Measurements from ENCODE around the gene IRF2BP1.

The IRF2BP1 gene, protein sequence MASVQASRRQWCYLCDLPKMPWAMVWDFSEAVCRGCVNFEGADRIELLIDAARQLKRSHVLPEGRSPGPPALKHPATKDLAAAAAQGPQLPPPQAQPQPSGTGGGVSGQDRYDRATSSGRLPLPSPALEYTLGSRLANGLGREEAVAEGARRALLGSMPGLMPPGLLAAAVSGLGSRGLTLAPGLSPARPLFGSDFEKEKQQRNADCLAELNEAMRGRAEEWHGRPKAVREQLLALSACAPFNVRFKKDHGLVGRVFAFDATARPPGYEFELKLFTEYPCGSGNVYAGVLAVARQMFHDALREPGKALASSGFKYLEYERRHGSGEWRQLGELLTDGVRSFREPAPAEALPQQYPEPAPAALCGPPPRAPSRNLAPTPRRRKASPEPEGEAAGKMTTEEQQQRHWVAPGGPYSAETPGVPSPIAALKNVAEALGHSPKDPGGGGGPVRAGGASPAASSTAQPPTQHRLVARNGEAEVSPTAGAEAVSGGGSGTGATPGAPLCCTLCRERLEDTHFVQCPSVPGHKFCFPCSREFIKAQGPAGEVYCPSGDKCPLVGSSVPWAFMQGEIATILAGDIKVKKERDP

DNA sequence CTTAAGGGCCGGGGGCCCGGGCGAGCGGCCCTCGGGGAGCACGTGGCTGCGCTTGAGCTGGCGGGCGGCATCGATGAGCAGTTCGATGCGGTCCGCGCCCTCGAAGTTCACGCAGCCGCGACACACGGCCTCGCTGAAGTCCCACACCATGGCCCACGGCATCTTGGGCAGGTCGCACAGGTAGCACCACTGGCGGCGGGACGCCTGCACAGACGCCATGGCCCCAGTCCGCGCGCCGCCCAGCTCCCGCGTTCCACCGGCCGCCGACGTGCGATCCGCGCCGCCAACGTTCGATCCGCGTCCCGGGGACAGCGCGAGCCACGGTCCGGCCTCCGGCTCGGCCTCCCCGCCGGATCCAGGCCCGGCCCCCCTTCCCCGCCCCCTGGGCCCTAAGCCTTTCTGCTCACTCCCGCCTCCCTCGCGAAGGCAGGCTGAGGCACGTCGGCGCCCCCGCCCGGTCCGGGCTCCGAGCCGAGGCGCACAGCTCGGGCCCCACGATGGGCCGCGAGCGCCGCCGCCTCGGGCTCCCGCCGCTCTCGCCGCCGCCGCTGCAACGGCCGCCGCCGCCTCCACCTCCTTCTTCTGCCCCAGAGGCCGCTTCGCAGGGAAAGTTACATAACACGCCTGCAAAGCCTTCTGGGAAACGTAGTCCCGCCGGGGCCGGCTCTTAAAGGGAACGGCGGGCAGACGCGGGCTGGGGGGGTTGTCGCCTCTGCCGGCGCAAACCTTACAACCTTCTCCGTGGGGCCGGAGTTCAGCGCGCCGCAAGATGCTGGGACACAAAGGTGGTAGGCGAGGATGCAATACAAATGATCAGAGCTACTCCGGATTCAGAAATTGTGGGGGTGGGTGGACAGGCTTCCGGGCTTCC lies at the start of gene IRF2BP1:
Gene IRF2BP1 (minus strand): TSS at position 586 of the 871 bp plus-strand sequence. CDS start 367 bp downstream, at position 219.
- no peak for FAIRE-seq

DNA sequence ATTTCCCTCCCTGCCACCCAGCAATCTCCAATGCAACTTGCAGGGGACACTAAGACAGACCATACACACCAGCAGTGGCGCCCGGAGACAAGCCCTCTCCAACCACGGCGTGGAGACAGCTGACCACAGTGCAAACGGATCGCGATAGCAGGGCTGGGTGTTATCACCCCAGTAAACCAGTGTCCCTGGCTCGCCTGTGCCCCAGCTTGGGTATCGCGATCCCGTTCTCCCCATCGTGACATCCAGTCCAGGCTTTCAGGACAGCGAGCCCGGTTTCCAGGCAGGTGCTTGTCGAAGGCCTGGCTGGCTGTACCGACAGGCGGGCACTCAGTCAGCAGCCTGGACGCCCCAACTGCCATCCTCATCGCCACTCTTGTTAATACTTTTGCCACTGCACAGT lies 49.3 kb upstream of the IRF2BP1 start:
- no peak for FAIRE-seq

DNA sequence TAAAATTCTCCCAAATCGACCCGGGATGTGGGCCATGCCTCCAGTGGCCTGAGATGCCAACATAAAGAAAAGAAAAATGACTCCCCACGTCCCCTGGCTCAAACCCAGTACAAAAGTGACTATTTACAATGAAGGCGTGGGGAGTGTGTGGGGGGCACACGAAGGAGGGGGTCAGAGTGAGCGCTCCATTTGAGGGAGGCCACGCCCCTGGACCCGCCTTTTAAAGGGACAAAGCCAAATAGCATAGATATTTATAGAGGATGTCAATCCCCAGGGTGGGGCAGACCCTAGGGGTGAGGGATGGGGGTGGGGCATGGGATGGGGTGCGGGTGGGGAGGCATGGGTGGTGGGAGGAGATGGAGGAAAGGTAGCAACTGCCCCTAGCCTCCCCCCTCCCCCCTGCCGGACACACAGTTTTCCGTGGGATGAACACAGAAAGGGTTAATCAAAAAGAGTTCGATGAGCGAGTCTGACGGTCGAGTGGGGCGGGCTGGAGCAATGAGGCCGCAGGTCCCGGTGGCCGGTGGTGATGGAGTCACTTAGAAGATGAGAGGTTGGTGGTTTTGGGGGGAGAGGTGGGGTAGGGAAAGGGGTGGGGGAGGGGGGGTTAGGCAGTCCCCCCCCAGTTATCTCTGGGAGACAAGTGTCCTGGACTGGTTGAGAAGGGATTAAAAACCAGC lies 48.8 kb upstream of the IRF2BP1 start:
- no peak for FAIRE-seq

DNA sequence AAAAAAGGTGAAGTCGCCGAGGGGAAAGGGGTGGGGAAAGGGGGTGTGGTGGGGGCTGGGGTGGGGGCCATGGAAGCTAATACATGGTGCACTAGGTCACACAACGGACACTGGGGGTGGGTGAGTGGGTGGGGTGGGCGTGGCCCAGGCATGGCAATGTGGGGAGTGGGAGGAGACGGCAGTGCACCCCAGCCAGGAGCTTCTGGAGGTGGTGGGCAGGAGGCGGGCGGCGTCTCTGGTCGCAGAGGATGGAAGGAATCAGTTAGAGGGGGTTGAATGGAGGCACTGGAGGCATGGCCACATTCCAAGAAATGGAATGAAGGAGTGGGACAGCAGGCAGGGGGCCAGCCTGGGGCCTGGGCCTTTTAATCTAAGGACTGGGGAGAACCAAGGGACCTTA lies 47.8 kb upstream of the IRF2BP1 start:
- no peak for FAIRE-seq

DNA sequence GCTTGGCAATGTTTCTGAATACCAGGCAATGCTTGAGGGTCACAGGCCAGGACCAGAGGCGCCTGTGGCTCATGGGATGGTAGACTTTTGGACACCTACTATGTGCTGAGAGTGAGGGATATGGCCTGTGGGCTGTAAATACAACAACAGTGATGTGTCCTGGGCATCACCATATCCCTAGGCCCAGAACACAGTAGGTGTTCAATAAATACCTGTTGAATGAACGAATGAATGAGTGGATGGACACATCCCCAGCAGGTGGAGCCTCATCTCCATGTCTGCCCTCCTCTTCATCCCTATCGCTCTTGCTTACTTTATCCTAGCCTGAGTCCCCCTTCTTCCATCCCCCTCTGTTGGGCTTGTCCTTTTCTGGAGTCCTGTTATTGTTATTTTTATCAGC lies 45.1 kb upstream of the IRF2BP1 start:
- no peak for FAIRE-seq

DNA sequence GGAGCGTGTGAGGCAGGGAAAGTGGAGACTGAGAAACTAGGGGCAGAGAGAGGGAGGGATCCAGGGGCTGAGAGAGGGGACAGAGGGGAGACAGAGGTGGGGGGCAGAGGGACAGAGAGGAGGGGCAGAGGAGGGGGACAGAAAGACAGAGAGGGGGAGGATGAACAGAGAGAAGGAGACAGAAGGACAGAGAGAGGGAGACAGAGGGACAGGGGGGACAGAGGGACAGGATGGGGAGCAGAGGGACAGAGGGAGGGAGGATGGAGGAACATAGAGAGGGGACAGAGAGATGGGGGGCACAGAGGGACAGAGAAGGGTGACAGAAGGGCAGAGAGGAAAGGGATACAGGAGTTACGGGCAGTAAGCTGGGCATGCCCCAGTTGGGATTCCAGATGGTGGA lies 43.3 kb upstream of the IRF2BP1 start:
- no peak for FAIRE-seq

DNA sequence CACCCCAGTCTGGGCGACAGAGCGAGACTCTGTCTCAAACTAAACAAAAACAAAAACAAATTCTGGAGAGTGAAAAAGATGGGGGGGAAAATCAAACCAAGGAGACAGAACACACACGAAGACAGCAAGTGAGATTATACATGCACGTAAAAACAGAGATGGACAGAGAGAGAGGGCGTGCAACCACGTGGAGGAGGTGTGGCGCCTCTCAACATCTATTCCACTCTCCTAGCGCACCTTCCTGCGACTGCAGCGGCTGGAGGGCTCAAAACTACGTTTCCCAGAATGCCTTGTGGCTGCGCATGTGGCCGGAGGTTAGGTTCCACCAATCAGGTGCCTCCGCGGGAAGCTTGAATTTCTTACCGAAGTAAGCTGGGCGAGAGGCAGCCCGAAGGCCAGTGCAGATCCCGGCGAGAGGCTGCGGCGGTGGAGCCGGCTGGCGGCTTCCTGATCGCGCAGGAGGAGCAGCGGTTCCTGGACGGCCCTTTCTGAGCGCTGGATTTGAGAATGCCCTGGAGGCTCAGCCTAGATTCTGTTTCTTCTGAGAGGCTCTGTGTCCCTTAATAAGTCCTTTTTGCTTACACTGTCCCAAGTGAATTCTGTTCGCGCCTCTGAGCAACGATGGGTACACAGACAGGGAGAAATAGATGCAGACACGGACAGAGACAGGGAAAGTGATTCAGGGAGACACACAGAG lies 41.8 kb upstream of the IRF2BP1 start:
- FAIRE-seq = no peak

DNA sequence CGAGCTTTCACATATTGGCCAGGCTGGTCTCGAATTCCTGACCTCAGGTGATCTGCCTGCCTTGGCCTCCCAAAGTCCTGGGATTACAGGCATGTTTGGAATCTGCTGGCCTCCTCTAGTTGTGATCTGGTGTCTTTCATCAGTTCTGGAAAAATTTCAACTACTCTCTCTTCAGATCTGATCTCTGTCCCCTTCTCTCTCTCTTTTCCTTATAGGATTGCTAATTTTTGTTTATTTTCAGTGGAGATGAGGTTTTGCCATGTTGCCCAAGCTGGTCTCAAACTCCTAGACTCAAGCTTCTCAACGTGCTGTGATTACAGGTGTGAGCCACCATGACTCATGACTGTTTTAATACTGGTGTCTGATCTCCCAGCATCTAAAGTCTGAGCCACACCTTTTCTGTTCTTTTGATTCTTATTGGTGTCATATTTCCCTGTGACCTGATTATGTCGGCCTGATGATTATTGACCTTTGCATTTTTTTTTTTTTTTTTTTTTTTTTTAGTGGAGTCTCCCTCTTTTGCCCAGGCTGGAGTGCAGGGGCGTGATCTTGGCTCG lies 39.0 kb upstream of the IRF2BP1 start:
- FAIRE-seq = no peak

DNA sequence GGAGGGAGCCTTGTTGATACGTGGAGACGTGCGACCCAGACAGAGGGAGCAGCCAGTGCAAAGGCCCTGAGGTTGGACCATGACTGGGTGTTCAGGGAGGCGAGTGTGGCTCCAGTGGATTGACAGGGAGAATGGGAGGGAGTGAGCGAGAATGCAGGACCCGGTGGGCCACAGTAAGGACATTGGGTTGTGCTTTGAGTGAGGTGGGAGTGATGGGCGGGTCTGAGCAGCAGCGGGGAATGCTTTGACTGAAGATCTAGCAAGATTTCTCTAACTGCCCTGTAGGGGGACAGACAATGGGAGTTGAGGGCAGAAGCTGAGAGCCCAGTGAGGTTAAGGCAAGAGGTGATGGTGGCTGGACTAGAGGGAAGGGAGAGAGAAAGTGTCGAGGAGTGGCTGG lies 36.3 kb upstream of the IRF2BP1 start:
- FAIRE-seq = no peak

DNA sequence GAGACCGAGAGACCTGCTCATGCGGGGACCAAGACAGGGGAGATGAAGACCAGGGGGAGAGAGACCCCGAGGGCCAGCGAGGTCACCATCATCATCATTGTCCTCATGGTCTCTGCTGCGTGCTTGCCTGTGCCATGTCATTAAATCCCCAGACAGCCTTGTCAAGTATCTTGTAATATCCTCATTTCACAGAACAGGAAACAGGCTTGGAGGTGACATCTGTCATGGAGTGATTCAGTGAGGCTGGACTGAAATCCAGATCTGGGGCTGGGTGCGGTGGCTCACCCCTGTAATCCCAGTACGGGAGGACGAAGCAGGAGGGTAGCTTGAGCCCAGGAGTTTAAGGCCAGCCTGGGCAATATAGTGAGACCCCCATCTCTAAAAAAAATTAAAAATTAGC lies 34.5 kb upstream of the IRF2BP1 start:
- FAIRE-seq = no peak

DNA sequence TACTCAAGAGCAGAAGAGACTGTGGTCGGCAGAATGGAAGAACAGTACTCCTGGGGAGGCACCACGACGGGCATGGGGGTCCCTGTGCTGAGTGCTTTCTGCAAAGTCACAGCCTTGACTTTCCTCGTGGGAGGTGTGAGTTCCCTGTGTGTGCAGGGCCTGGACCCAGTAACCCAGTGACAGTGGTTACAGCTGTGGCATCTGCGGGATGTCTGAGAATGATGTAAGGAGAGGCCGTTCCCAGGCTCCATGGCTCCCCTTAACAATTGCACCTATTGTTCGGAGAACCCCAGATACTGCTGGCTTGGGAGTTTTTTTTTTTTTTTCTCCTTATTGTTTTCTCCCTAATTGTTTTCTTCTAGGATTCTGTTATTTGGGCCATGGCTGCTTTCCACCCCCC lies 33.7 kb upstream of the IRF2BP1 start:
- no peak for FAIRE-seq

DNA sequence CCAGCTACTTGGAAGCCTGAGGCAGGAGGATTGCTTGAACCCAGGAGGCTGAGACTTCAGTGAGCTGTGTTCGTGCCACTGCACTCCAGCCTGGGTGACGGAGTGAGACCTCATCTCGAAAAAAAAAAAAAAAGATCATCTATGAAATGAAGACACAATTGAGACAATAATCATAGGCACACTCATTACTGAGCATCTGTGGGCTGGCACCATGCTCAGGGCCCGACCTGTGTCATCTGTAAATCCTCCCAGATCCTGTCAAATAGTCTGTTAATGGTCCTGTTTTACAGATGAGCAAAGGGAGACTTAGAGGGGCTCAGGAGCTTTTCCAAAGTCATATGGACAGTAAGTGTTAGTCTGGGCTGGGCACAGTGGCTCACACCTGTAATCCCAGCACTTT lies 32.8 kb upstream of the IRF2BP1 start:
- FAIRE-seq = no peak

DNA sequence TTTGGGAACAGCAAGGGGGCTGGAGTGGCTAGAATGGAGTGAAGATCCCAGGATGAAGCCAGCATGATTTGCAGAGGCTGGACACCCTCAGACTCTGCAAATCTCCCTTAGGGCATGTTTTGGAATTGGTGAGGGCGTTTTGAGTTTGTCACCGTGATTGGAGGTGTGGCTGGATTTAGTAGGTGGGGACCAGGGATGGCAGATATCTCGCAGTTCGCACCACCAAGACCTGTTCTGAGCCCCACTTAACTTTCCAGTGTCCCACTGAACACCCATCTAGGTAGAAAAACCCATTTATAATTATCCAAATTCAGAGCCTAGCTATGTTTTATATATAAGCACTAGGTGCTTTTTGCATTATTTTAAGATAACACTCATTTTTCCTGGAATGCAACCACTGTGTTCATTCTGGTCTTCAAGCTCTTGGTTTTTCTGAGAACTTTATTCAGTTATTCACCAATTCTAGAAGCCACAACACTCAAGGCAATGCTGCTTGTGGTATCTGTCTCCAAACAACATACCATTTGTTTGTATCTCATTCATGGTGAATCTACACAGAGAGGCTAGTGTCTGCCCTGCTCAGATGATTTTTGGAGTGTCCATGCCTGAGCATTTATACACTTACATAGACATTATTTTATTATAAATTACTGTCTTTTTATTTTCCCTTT lies 31.6 kb upstream of the IRF2BP1 start:
- FAIRE-seq = no peak

DNA sequence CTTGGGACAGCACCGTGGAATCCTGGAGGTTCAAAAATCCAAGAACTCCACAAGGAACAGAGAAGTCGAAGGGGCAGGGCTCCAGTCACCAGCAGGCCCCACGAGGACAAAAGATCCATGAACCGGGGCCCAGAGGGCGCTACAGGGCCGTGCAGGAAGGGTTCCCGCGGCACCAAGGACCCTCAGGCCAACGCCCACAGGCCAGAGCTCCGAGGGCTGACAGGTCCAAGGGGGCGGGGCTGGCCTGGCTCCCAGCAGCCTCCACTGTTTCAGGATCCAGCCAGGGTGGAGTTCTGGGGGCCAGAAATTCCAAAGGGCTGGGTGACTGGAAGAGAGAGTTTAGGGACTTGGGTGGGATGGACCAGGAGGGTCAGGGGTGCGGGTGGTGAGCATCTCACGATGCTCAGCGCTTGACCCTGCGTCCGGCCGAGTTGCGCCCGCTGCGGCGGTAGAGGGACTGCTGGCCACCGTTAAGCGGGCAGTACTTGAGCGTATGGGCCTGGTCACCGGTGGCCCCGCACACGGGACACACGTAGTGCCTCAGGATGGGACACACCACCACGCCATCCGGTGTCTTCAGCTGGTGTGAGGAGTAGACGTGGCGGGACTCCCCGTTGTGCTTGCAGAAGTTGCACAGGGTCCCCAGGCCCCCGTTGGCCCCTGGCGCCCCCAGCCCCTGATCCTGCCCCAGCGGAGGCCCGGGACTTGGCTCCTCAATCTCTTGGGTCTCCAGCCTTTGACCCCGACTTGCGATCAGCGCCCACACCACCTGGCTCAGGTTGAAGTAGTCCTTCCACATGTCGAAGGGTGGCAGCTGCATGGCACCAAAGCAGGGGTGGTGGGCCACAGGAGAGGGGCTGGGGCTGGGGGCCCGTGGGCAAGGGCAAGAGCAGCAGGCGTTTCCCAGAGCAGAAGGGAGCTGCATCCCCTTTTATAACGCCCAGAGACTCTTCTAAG lies 28.2 kb upstream of the IRF2BP1 start, which contains the start of gene NANOS2:
Gene NANOS2 (minus strand): TSS at position 905 of the 957 bp plus-strand sequence. CDS start 85 bp downstream, at position 820.
- FAIRE-seq = no peak

DNA sequence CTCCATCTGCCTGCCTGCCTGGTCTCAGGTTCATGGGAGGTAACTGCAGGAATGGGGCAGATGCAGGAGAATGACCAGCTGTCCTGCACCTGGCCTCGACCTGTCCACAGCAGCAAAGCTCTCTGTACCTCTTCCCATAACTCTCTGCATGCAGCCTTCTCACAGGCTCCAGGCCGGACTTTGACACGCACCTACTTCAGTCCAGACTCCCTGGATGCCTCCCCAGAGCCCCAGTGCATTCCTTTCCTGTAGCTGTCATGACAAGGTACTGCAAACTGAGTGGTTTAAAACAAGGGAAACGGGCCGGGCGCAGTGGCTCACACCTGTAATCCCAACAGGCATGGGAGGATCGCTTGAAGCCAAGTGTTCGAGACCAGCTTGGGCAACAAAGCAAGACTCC lies 25.4 kb upstream of the IRF2BP1 start:
- FAIRE-seq = no peak

DNA sequence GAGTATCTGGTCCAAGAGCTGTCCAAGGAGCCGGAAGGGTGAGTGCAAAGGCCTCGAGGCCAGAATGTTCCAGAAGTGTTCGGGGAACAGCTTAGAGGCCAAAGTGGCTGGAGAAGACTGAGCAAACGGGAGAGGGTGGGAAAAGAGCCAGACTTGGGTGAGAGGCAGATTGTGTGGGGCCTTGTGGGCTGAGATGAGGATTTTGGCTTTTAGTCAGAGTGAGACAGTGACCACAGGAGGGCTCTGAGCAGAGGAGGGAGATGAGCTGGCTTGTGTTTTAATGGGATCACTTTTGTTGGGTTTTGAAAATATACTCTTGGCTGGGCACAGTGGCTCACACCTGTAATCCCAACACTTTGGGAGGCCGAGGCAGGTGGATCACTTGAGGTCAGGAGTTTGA lies 23.0 kb upstream of the IRF2BP1 start:
- no peak for FAIRE-seq

DNA sequence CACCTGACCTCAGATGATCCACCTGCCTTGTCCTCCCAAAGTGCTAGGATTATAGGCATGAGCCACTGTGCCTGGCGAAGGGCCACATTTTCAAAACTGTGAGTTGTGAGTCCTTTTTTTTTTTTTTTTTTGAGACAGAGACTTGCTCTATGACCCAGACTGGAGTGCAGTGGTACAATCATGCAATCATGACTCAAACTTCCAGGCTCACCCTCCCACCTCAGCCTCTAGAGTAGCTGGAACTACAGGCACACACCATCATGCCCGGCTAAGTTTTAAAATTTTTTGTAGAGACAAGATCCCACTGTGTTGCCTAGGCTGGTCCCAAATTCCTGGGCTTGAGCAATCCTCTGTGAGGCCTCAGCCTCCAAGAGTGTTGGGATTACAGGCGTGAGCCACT lies 20.3 kb upstream of the IRF2BP1 start:
- no peak for FAIRE-seq

DNA sequence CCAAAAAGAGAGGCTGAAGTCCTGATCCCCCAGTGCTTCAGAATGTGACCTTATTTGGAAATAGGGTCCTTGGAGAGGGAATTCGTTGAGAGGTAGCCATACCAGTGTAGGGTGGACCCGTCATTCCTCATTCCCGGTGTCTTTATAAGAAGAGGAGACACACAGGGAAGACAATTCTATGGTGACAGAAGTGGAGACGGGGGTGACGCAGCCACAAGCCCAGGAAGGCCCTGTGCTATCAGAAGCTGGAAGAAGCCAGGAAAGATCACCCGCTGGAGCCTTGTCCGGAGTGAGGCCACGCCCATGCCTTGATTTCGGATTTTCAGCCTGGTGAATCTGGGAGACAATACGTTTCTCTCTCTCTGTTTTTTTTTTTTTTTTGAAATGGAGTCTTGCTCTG lies 19.1 kb upstream of the IRF2BP1 start:
- no peak for FAIRE-seq

DNA sequence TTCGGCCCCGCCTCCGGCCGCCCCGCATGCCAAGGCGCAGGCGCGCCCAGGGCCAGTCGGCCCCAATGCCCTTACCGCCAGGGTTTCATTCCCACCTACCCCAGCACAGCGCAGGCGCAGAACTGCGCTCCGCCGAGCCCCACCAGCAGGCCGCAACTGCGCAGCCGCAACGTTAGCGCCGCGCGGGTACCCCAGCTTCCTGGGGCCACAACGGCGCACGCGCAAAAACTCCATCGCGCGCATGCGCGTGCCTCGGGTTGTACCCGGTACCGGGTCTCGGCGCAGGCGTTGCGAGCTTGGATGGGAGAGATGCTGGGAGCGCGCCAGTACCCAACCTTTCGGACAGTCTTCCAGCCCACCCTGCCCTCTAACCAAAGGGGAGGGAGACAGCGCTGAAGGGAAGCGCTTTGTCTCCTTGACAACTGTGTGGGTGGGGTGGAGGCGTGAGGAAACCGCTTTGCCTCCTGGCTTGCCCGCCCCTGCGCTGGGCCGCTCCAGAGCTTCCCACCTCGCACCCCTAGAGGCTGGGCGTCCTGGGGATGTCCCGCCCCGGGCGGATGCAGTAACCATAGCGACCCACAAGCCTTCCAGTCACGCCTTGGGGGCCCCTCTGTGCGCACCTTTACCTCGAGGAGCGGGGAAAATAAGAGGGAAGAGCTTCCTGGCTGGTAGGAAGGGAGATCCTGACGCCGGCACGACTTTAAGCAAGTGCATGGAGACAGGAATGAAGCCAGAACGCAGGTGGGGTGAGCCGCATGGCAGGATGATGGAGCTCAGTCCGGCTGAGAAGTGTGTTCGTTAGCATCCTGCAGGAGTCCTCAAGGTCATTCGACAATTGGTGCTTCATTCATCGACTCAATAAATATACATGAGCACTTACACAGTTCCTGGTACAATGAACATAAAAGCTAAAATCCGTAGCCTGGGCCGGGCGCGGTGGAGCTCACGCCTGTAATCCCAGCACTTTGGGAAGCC lies 17.0 kb upstream of the IRF2BP1 start:
- FAIRE-seq = peak; percentile 35

Measured in endometrium (tissue), 2 donors.